ENCODE results near the gene ISLR. TPM values are rescaled to one million over a fixed set of nuclear protein-coding genes. Genes with fewer than 3 reads are reported as not detected.

Gene ISLR
- polyA plus RNA-seq, 1 donor (not counting 4 experiments of a cell fraction or from before 2014, with no cell fraction given) = not detected

- no peaks in the 10 kb centered on the region for H4K20me1 ChIP-seq (ENCODE audit: control insufficient read depth, extremely low read depth, insufficient read depth, low read length)
- TF ChIP-seq CTCF (optimal IDR thresholded peaks at IDR 0.05 in 1 of 3, IDR thresholded peaks at IDR 0.05 in 1 of 3, conservative IDR thresholded peaks at IDR 0.05 in 1 of 3; ENCODE audit: extremely low read depth in 1 of 3, insufficient read depth in 2 of 3, low read length in 3 of 3) = no peak
- TF ChIP-seq EZH2 (IDR thresholded peaks at IDR 0.05; ENCODE audit: low read length) = no peak
- no peaks in the 10 kb centered on the region for H3K9me1 ChIP-seq (ENCODE audit: control insufficient read depth, extremely low read depth, insufficient read depth, low read length)
- H3K4me1 ChIP-seq (ENCODE audit: control insufficient read depth, extremely low read depth, insufficient read depth, low read length) = peaks cover 7% of the 10 kb centered on the region
- H3K4me2 ChIP-seq (ENCODE audit: control insufficient read depth, extremely low read depth, insufficient read depth, low read depth, low read length) = no peak overlapping the region
- no peak overlapping the region for H3K9ac ChIP-seq (ENCODE audit: control insufficient read depth, extremely low read depth, insufficient read depth, low read length)
- dilution Hi-C loops (cut with MboI; ENCODE audit: extremely low pct_ligation_motif_present, low sequenced_read_pairs) = no loop called here
- H3K9me3 ChIP-seq (ENCODE audit: control insufficient read depth, low read depth, low read length) = no peaks in the 10 kb centered on the region
- peaks cover 35% of the 10 kb centered on the region for H3K27me3 ChIP-seq (ENCODE audit: control insufficient read depth, extremely low read depth, insufficient read depth, low read length)
- H3K27ac ChIP-seq (ENCODE audit: control insufficient read depth, insufficient read depth, low read length) = no peak overlapping the region
- no peak overlapping the region for H3K4me3 ChIP-seq (ENCODE audit: control insufficient read depth in 2 of 3, extremely low read depth in 1 of 3, insufficient read depth in 2 of 3, low read depth in 1 of 3, low read length in 3 of 3)
- no peak for FAIRE-seq
- no peak for DNase-seq (ENCODE audit: low read depth, low spot score)
- H3K36me3 ChIP-seq (ENCODE audit: control insufficient read depth in 2 of 2, extremely low read depth in 1 of 2, insufficient read depth in 2 of 2, low read length in 2 of 2) = no peaks in the 10 kb centered on the region
- H3K79me2 ChIP-seq (ENCODE audit: control insufficient read depth, insufficient read depth, low read length) = no peaks in the 10 kb centered on the region
- no peak overlapping the region for H2AFZ ChIP-seq (ENCODE audit: control insufficient read depth, low read length)
Observed at GRCh38 chr15:74207652-74208440, 34.3 kb downstream of the ISLR start.

- Histone ChIP-seq H4K20me1 (ENCODE audit: control insufficient read depth, extremely low read depth, insufficient read depth, low read length) (no peaks in the 10 kb centered on the region), H3K4me2 (ENCODE audit: control insufficient read depth, extremely low read depth, insufficient read depth, low read depth, low read length) (no peak overlapping the region), H3K9me3 (ENCODE audit: control insufficient read depth, low read depth, low read length) (no peaks in the 10 kb centered on the region), H3K9me1 (ENCODE audit: control insufficient read depth, extremely low read depth, insufficient read depth, low read length) (no peaks in the 10 kb centered on the region), H3K9ac (ENCODE audit: control insufficient read depth, extremely low read depth, insufficient read depth, low read length) (no peak overlapping the region), H3K27ac (ENCODE audit: control insufficient read depth, insufficient read depth, low read length) (no peak overlapping the region), H3K79me2 (ENCODE audit: control insufficient read depth, insufficient read depth, low read length) (no peaks in the 10 kb centered on the region), H3K4me1 (ENCODE audit: control insufficient read depth, extremely low read depth, insufficient read depth, low read length) (peaks cover under 1% of the 10 kb centered on the region), H3K4me3 (ENCODE audit: control insufficient read depth in 2 of 3, extremely low read depth in 1 of 3, insufficient read depth in 2 of 3, low read depth in 1 of 3, low read length in 3 of 3) (no peak overlapping the region), H3K27me3 (ENCODE audit: control insufficient read depth, extremely low read depth, insufficient read depth, low read length) (peaks cover 33% of the 10 kb centered on the region), H3K36me3 (ENCODE audit: control insufficient read depth in 2 of 2, extremely low read depth in 1 of 2, insufficient read depth in 2 of 2, low read length in 2 of 2) (no peaks in the 10 kb centered on the region), H2AFZ (ENCODE audit: control insufficient read depth, low read length) (no peak overlapping the region)
- TF ChIP-seq CTCF (optimal IDR thresholded peaks at IDR 0.05 in 1 of 3, IDR thresholded peaks at IDR 0.05 in 1 of 3, conservative IDR thresholded peaks at IDR 0.05 in 1 of 3; ENCODE audit: extremely low read depth in 1 of 3, insufficient read depth in 2 of 3, low read length in 3 of 3) (no peak), EZH2 (IDR thresholded peaks at IDR 0.05; ENCODE audit: low read length) (no peak)
- DNase-seq (ENCODE audit: low read depth, low spot score) (no peak), FAIRE-seq (no peak)
- dilution Hi-C loops (cut with MboI; ENCODE audit: extremely low pct_ligation_motif_present, low sequenced_read_pairs) = no loop called here
Observed at GRCh38 chr15:74208496-74208895, 35.0 kb downstream of the ISLR start.

Measured in keratinocyte (primary cell).